Uterus (tissue), 4 donors: ENCODE results near the gene PCNX3. TPM values are rescaled to one million over a fixed set of nuclear protein-coding genes. Genes with fewer than 3 reads are reported as not detected.
A peak's percentile ranks its signal among the peaks of the same experiment; 100 is the strongest.

Experiments
- DNase-seq, 2 donors: peaks; one replicate each; pipeline ENCODE4 v3.0.0-alpha.2; 2019 to 2020
- H3K27ac ChIP-seq, 2 donors: fragments of 200-600 bp; sonication (generic); 1 replicate in 1 of 2; 2 replicates in 1 of 2; pipeline ENCODE4 v1.5.1; 2016 to 2018
- H3K27me3 ChIP-seq, 2 donors: fragments of 200-600 bp; sonication (generic); one replicate each; pipeline ENCODE4 v1.5.1; 2018 to 2019; ENCODE audit warnings: control low read depth in 1 of 2
- H3K36me3 ChIP-seq, 2 donors: fragments of 200-600 bp; sonication (generic); one replicate each; pipeline ENCODE4 v1.5.1; 2019; ENCODE audit warnings: control low read depth in 1 of 2
- H3K4me1 ChIP-seq, 2 donors: fragments of 200-600 bp; sonication (generic); one replicate each; pipeline ENCODE4 v1.5.1; 2018 to 2019; ENCODE audit warnings: control low read depth in 1 of 2
- H3K4me3 ChIP-seq, 2 donors: fragments of 200-600 bp; sonication (generic); 1 replicate in 1 of 2; 2 replicates in 1 of 2; pipeline ENCODE4 v1.5.1; 2018 to 2019; ENCODE audit warnings: mild to moderate bottlenecking in 1 of 2
- H3K9me3 ChIP-seq, 2 donors: fragments of 200-600 bp; sonication (generic); one replicate each; pipeline ENCODE4 v1.5.1; 2019; ENCODE audit warnings: control low read depth in 1 of 2
- POLR2A ChIP-seq, 2 donors: fragments of 450-650 bp; IDR thresholded peaks; one replicate each; pipeline ENCODE4 v1.6.1; 2016; ENCODE audit warnings: antibody characterized with exemption in 2 of 2, mild to moderate bottlenecking in 1 of 2, moderate library complexity in 1 of 2
- intact Hi-C: fragments of 100-400 bp; cut with DNase I; formaldehyde crosslinking; loops from one replicate; pipeline ENCODE4 v1.15.1; 2023; ENCODE audit warnings: low total_unique reads
- total RNA-seq, 4 donors: library from RNA; depleted of rRNA in 3 of 4; stranded (reverse); fragments of >200 nt in 3 of 4; gene quantifications; one replicate each; pipeline versions ENCODE4 v1.1.0 to v1.2.4, GENCODE V29; 2014 to 2023
- TF ChIP-seq, protein P1 (sequence below), 4 experiments: fragments of 200-600 bp in 2 of 4; fragments of 450-650 bp in 2 of 4; sonication (generic) in 2 of 4; IDR thresholded peaks; one replicate each; pipeline ENCODE4 v1.5.1; 2016 to 2019; ENCODE audit warnings: antibody characterized with exemption in 4 of 4, mild to moderate bottlenecking in 2 of 4, moderate library complexity in 1 of 4
- donor health status: DM: yes; HTN: yes; CAD: no.

The PCNX3 gene
- total RNA-seq, 4 donors from 2014 or later = 6.8 to 47.4 (median 24.6) TPM

DNA sequence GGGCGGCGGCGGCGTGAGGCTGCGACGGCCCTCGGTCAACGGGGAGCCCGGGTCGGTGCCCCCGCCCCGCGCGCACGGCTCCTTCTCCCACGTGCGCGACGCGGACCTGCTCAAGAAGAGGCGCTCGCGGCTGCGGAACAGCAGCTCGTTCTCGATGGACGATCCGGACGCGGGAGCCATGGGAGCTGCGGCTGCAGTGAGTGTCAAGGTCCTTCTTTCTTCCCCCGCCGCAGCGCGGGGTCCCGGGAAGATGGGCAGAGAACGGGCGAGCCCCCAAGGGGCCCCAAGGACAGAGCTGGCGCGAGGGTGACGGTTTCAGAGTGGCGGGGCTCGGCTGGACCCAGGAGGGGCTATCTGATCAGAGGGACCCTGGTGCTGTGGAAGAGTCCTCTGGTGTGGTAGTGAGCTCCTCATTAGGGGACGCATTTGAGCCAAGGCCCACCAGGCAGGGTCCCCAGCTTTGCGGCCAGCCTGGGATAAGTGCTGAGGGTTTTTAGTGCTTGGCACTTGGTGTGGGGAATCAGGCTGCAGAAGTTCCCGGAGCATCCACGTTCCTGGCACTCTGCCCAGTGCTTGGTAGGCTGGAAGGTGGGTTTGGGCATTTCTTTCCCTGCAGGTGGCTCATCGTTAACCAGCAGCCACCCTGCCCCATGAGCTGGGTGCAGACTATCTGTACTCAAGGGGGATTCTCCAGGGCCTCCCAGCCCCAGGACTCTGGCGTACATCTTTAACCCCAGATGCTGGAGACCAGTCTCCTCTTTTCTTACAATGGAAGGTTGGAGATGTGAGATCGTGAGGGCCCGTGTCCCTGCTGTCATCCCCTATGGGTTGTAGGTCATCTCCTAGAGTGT, 30.0 kb upstream of the PCNX3 start:
- no peaks in the 10 kb centered on the region for H3K9me3 ChIP-seq
- no peak for TF ChIP-seq POLR2A (IDR thresholded peaks at IDR 0.05)
- TF ChIP-seq, protein P1, sequence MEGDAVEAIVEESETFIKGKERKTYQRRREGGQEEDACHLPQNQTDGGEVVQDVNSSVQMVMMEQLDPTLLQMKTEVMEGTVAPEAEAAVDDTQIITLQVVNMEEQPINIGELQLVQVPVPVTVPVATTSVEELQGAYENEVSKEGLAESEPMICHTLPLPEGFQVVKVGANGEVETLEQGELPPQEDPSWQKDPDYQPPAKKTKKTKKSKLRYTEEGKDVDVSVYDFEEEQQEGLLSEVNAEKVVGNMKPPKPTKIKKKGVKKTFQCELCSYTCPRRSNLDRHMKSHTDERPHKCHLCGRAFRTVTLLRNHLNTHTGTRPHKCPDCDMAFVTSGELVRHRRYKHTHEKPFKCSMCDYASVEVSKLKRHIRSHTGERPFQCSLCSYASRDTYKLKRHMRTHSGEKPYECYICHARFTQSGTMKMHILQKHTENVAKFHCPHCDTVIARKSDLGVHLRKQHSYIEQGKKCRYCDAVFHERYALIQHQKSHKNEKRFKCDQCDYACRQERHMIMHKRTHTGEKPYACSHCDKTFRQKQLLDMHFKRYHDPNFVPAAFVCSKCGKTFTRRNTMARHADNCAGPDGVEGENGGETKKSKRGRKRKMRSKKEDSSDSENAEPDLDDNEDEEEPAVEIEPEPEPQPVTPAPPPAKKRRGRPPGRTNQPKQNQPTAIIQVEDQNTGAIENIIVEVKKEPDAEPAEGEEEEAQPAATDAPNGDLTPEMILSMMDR (IDR thresholded peaks at IDR 0.05) = no peak
- H3K4me3 ChIP-seq = no peak overlapping the region
- no peaks in the 10 kb centered on the region for H3K36me3 ChIP-seq
- no peaks in the 10 kb centered on the region for H3K27me3 ChIP-seq
- no peak for DNase-seq
- no peak overlapping the region for H3K27ac ChIP-seq
- intact Hi-C loops = loop anchor here (10.0 kb wide), 1 partner anchor 51 kb away; no protein-coding TSS in a partner anchor
- peaks cover 0 to 6% of the 10 kb centered on the region in 2 donors for H3K4me1 ChIP-seq

GRCh38 chr11:65586247-65586630, 29.3 kb upstream of the PCNX3 start:
- H3K27ac ChIP-seq = peak overlapping the region; percentile 35 to 43
- intact Hi-C loops = loop anchor here (10.0 kb wide), 1 partner anchor 51 kb away; no protein-coding TSS in a partner anchor
- no peak for DNase-seq

DNA sequence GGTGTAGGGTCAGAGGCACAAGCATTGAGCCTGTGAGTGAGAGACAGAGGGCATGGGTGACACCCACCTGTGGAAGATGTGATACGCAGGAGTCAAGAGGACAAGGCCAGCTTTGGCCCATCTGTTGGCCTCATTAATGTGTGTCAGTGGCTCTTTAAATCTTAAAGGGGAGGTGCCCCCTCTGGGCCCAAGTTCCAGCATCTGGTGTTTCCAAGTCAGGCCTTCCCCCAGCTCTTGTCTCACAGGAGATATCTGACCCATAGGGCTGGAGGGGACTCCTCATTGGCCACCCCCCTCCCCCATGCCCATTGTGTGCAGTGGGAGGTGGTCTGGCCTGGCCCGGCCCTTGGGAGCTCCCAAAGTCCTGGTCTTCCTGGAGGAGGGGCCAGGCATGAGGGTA, 28.9 kb upstream of the PCNX3 start:
- no peaks in the 10 kb centered on the region for H3K27me3 ChIP-seq
- peak overlapping the region; percentile 35 to 43 for H3K27ac ChIP-seq
- H3K36me3 ChIP-seq = no peaks in the 10 kb centered on the region
- intact Hi-C loops = loop anchor here (10.0 kb wide), 1 partner anchor 52 kb away; no protein-coding TSS in a partner anchor
- H3K9me3 ChIP-seq = no peaks in the 10 kb centered on the region
- DNase-seq = no peak
- TF ChIP-seq, protein P1 (IDR thresholded peaks at IDR 0.05) = no peak
- TF ChIP-seq POLR2A (IDR thresholded peaks at IDR 0.05) = no peak
- no peak overlapping the region for H3K4me3 ChIP-seq
- H3K4me1 ChIP-seq = peaks cover 0 to 6% of the 10 kb centered on the region in 2 donors

More at GRCh38 chr11:65586247-65586630, 29.3 kb upstream of the PCNX3 start:
- H3K27me3 ChIP-seq = no peaks in the 10 kb centered on the region
- H3K9me3 ChIP-seq = no peaks in the 10 kb centered on the region
- H3K36me3 ChIP-seq = no peaks in the 10 kb centered on the region
- no peak overlapping the region for H3K4me3 ChIP-seq
- TF ChIP-seq, protein P1 (IDR thresholded peaks at IDR 0.05) = no peak
- TF ChIP-seq POLR2A (IDR thresholded peaks at IDR 0.05) = no peak
- peaks cover 0 to 6% of the 10 kb centered on the region in 2 donors for H3K4me1 ChIP-seq

DNA sequence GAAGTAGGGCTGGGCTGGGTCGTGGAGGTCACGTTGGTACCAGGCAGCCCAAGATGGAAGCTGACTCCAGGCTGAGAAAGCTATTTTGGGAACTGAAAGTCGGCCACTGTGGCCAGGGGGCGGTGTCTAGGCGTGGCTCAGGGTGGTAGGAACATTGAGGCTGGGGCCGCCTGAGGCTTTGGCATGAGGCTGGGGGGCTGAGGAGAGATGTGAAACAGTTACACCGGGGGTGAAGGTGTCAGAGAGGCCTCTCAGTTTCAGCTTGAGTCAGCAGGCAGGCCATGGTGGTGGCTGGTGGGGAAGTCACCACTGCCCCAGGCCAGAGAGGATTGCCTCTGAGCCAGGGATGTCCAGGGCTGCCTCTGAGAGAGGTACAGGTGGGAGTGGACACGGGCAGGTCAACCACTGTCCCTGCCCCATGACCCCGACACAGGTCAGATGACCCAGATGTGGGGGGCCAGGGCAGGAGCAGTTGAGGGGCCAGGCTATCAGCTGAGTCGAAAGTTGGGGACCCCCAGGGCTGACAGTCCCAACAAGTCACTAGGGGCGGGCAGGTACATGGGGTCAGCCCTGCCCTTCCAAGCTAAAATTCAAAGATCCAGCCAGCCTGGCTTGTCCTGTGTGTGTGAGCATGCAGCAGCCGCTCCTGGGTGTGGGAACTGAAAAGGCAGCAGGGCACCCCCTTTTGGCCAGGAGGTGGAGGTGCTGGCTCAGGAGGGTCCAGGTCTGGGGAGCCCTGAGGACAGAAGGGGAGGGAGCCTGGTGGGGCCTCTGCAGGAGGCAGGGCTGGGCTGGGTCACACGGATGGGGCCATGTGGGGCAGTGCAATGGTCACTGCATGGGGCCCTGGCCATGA, 27.1 kb upstream of the PCNX3 start:
- Histone ChIP-seq H3K4me1 (peaks cover 0 to 6% of the 10 kb centered on the region in 2 donors), H3K9me3 (no peaks in the 10 kb centered on the region), H3K27me3 (no peaks in the 10 kb centered on the region), H3K36me3 (no peaks in the 10 kb centered on the region), H3K4me3 (no peak overlapping the region), H3K27ac (peak overlapping the region; percentile 58 to 70)
- intact Hi-C loops = loop anchor here (10.0 kb wide), 1 partner anchor 54 kb away; no protein-coding TSS in a partner anchor
- TF ChIP-seq POLR2A (IDR thresholded peaks at IDR 0.05) = no peak
- TF ChIP-seq, protein P1 (IDR thresholded peaks at IDR 0.05) = peak; percentile 16 to 65 (median 56)
- peak in 1 of 2 donors; percentile 70 for DNase-seq
